ENCODE data around the gene BTBD19. TPM values are rescaled to one million over a fixed set of nuclear protein-coding genes. Genes with fewer than 3 reads are reported as not detected.
"Not testable (repeated sequence)": the region's sequence is repeated elsewhere in the genome, so short reads cannot be mapped to it uniquely, and the experiment has no call there.

Gene BTBD19
- 1.9 TPM for total RNA-seq
- long read RNA-seq, result 0 reads

- DNase-seq (peak; percentile 92), ATAC-seq (ENCODE audit: poor library complexity) (peak; percentile 61)
- intact Hi-C loops (cut with DNase I), result no loop called here
Observed at GRCh38 chr1:44808063-44808937, at the start of gene BTBD19. BTBD19 (plus strand) TSS chr1:44808523; CDS start chr1:44808821, 298 bp downstream.

- intact Hi-C loops (cut with DNase I), result no loop called here
- DNase-seq (no peak), ATAC-seq (ENCODE audit: poor library complexity) (no peak)
Observed at GRCh38 chr1:44759077-44759476, 49.2 kb upstream of the BTBD19 start.

GRCh38 chr1:44760876-44761275 is 47.4 kb upstream of the BTBD19 start:
- intact Hi-C loops (cut with DNase I), result no loop called here
- peak; percentile 62 for ATAC-seq (ENCODE audit: poor library complexity)
- DNase-seq, result no peak

- DNase-seq; ATAC-seq (ENCODE audit: poor library complexity); intact Hi-C loops (cut with DNase I): not testable (repeated sequence)
Observed at GRCh38 chr1:44766421-44766820, 41.9 kb upstream of the BTBD19 start.

- ATAC-seq (ENCODE audit: poor library complexity), result peak; percentile 96
- intact Hi-C loops (cut with DNase I), result no loop called here
- peak; percentile 94 for DNase-seq
Observed at GRCh38 chr1:44775078-44775929, 33.0 kb upstream of the BTBD19 start, which contains the start of gene RPS8. RPS8 (plus strand) TSS chr1:44775540; CDS start chr1:44775597, 57 bp downstream.

- no peak for ATAC-seq (ENCODE audit: poor library complexity)
- intact Hi-C loops (cut with DNase I), result no loop called here
- no peak for DNase-seq
Observed at GRCh38 chr1:44775930-44776729, 32.2 kb upstream of the BTBD19 start.

- DNase-seq (no peak), ATAC-seq (ENCODE audit: poor library complexity) (no peak)
- intact Hi-C loops (cut with DNase I), result no loop called here
Observed at GRCh38 chr1:44776730-44777068, 31.6 kb upstream of the BTBD19 start.

GRCh38 chr1:44777547-44777946 is 30.8 kb upstream of the BTBD19 start:
- DNase-seq (no peak), ATAC-seq (ENCODE audit: poor library complexity) (no peak)
- intact Hi-C loops (cut with DNase I), result no loop called here

GRCh38 chr1:44777969-44778635 is 30.2 kb upstream of the BTBD19 start:
- DNase-seq (no peak), ATAC-seq (ENCODE audit: poor library complexity) (no peak)
- intact Hi-C loops (cut with DNase I), result no loop called here

GRCh38 chr1:44778705-44779576 is 29.4 kb upstream of the BTBD19 start:
- no peak for ATAC-seq (ENCODE audit: poor library complexity)

GRCh38 chr1:44780583-44781121 is 27.7 kb upstream of the BTBD19 start:
- intact Hi-C loops (cut with DNase I), result loop anchor here (10.0 kb wide), 1 partner anchor 54 kb away; no protein-coding TSS in a partner anchor
- no peak for DNase-seq
- no peak for ATAC-seq (ENCODE audit: poor library complexity)

More at GRCh38 chr1:44778705-44779576, 29.4 kb upstream of the BTBD19 start:
- intact Hi-C loops (cut with DNase I), result no loop called here
- DNase-seq, result no peak

- no peak for DNase-seq
- intact Hi-C loops (cut with DNase I), result loop anchor here (10.0 kb wide), 1 partner anchor 51 kb away; no protein-coding TSS in a partner anchor
- ATAC-seq (ENCODE audit: poor library complexity), result no peak
Observed at GRCh38 chr1:44783697-44784093, 24.6 kb upstream of the BTBD19 start.

- DNase-seq (no peak), ATAC-seq (ENCODE audit: poor library complexity) (peak; percentile 37)
- intact Hi-C loops (cut with DNase I), result loop anchor here (5.0 to 10.0 kb wide), 2 partner anchors 50 to 228 kb away; partner anchors contain the start of genes HECTD3 and UROD
Observed at GRCh38 chr1:44784094-44785028, 24.0 kb upstream of the BTBD19 start.

GRCh38 chr1:44785029-44785380 is 23.3 kb upstream of the BTBD19 start:
- intact Hi-C loops (cut with DNase I), result loop anchor here (5.0 to 10.0 kb wide), 2 partner anchors 50 to 227 kb away; partner anchors contain the start of genes HECTD3 and UROD
- ATAC-seq (ENCODE audit: poor library complexity) (no peak), DNase-seq (no peak)

- ATAC-seq (ENCODE audit: poor library complexity), result no peak
- no peak for DNase-seq
- intact Hi-C loops (cut with DNase I), result loop anchor here (5.0 to 10.0 kb wide), 2 partner anchors 49 to 227 kb away; partner anchors contain the start of genes HECTD3 and UROD
Observed at GRCh38 chr1:44785501-44786137, 22.7 kb upstream of the BTBD19 start.

Data from Right ventricle myocardium superior (tissue), 1 donor.